OCI-LY1 (cell line): ENCODE results near the gene MRPL10.

Source experiments
- EZH2 ChIP-seq: fragments of 200-600 bp; sonication (generic), shearing (Covaris generic); IDR thresholded peaks from 2 replicates; pipeline ENCODE4 v1.8.0; 2017; ENCODE audit warnings: borderline replicate concordance, mixed run types, mild to moderate bottlenecking, antibody characterized with exemption, low read length, moderate library complexity, mixed read lengths
- TF ChIP-seq, protein P1 (sequence below): fragments of 200-600 bp; sonication (generic), shearing (Covaris generic); IDR thresholded peaks from 2 replicates; pipeline ENCODE4 v1.5.1; 2017; ENCODE audit warnings: mild to moderate bottlenecking, antibody characterized with exemption, low read length, moderate library complexity, mixed read lengths

DNA sequence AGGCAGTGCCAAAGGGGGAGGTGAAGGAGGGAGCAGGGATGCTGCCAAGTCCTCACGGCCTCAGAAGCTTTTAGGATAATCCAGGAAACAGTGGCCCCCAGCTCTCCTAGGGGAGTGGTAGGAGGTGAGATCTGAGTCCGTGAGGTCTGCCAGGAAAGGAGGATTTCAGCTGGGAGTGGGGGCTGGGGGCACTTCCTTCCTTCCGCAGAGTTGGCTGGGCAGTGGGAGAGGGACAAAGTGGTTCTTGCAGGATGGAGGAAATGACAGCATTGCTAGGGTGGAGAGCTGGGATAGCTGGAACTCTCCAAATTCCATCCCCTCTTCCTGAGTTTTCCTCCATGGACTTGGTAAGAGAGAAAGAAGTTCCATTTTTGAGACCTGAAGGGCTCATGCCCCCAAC, 24.4 kb upstream of the MRPL10 start:
- TF ChIP-seq, protein P1, sequence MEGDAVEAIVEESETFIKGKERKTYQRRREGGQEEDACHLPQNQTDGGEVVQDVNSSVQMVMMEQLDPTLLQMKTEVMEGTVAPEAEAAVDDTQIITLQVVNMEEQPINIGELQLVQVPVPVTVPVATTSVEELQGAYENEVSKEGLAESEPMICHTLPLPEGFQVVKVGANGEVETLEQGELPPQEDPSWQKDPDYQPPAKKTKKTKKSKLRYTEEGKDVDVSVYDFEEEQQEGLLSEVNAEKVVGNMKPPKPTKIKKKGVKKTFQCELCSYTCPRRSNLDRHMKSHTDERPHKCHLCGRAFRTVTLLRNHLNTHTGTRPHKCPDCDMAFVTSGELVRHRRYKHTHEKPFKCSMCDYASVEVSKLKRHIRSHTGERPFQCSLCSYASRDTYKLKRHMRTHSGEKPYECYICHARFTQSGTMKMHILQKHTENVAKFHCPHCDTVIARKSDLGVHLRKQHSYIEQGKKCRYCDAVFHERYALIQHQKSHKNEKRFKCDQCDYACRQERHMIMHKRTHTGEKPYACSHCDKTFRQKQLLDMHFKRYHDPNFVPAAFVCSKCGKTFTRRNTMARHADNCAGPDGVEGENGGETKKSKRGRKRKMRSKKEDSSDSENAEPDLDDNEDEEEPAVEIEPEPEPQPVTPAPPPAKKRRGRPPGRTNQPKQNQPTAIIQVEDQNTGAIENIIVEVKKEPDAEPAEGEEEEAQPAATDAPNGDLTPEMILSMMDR, result no peak
- no peak for TF ChIP-seq EZH2
